ENCODE data around the gene SLC2A4.
"Not testable (repeated sequence)": the region's sequence is repeated elsewhere in the genome, so short reads cannot be mapped to it uniquely, and the experiment has no call there.

The SLC2A4 gene

DNA sequence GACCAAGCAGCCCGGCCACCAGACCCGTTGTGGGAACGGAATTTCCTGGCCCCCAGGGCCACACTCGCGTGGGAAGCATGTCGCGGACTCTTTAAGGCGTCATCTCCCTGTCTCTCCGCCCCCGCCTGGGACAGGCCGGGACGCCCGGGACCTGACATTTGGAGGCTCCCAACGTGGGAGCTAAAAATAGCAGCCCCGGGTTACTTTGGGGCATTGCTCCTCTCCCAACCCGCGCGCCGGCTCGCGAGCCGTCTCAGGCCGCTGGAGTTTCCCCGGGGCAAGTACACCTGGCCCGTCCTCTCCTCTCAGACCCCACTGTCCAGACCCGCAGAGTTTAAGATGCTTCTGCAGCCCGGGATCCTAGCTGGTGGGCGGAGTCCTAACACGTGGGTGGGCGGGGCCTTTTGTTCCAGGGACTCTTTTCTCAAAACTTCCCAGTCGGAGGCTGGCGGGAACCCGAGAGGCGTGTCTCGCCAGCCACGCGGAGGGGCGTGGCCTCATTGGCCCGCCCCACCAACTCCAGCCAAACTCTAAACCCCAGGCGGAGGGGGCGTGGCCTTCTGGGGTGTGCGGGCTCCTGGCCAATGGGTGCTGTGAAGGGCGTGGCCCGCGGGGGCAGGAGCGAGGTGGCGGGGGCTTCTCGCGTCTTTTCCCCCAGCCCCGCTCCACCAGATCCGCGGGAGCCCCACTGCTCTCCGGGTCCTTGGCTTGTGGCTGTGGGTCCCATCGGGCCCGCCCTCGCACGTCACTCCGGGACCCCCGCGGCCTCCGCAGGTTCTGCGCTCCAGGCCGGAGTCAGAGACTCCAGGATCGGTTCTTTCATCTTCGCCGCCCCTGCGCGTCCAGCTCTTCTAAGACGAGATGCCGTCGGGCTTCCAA, at the start of gene SLC2A4:
TSS of gene SLC2A4 (plus strand) at position 645 of the 879 bp plus-strand sequence. CDS start at position 862, 217 bp downstream.
- peak in 50 of 56 donors; percentile 31 to 92 (median 58) for DNase-seq

DNA sequence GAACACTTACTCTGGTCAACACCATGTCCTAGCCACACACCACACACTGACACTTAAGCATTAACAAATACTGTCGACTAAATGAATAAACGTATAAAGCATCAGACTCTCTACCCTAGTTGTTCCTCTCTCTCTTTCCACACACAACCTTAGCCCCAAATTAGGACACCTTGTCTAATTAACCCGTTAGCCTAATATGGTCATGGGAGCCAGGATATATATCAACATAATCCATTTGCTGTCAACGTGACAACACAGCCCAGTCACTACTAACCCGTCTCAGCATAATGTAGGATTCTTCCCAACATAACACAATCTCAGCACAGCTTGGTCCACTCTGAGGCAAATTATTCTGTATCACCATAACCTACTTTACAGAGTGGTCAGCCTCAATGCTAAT, 49.4 kb upstream of the SLC2A4 start:
- no peak for DNase-seq

DNA sequence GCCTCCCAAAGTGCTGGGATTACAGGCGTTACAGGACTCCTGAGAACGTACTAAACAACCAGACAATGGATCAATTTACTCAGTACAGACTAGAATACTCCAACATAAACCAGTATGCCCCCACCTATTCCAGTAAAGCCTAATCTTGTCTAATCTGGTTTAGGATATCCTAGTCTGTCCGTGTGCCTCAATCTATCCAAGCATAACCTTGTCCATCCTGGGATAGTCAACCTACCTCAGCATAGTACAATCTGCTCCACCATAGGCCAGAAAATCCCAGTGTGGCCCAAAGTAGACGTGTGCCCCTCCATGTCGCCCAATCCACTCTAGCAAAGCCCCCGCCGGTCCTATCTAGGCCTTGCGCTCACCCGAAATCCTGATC, 47.8 kb upstream of the SLC2A4 start:
- DNase-seq: no peak

DNA sequence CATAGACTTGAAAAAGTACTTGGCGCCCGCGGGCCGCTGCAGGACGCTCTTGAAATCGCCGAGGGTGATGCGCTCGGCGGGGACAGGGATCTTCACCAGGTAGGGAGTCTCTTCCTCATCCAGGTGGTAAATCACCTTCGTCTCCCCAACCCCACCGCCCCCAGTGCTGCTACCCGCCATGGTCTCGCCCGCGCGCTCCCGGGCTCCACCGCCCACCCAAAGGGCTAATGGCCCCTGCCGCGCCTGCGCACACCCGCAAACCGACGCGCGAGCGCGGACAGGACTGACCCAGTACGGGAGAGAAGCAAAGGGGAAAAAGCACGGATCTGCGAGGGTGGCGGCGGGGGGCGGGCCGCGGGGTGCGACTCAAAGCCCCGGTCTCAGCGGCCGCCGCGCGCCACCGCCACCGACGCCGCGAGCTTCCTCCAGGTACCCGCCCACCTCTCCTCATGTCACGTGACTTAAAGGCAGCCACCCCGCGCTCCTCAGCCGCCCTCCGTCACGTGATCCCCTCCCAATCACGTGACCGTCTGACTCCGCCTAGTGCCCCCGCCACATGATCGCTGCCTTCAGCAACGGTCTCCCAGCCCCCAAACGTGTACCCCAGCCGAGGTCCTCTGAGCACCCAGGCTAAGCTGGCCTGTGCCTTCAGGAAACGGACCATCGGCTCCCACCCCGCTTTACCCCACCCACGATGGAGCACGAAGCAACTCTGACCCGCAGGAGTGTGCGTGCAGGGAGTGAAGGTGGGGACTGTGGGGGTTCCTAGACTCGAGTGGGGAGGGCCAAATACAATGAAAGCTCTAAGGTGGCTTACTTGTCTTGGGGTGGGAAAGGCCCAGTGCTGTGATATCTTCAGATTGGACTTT, 47.2 kb upstream of the SLC2A4 start, which contains the start of gene DVL2:
TSS of gene DVL2 (minus strand) at position 435 of the 869 bp plus-strand sequence. CDS start at position 180, 255 bp downstream.
- peak; percentile 46 to 98 (median 91) for DNase-seq

DNA sequence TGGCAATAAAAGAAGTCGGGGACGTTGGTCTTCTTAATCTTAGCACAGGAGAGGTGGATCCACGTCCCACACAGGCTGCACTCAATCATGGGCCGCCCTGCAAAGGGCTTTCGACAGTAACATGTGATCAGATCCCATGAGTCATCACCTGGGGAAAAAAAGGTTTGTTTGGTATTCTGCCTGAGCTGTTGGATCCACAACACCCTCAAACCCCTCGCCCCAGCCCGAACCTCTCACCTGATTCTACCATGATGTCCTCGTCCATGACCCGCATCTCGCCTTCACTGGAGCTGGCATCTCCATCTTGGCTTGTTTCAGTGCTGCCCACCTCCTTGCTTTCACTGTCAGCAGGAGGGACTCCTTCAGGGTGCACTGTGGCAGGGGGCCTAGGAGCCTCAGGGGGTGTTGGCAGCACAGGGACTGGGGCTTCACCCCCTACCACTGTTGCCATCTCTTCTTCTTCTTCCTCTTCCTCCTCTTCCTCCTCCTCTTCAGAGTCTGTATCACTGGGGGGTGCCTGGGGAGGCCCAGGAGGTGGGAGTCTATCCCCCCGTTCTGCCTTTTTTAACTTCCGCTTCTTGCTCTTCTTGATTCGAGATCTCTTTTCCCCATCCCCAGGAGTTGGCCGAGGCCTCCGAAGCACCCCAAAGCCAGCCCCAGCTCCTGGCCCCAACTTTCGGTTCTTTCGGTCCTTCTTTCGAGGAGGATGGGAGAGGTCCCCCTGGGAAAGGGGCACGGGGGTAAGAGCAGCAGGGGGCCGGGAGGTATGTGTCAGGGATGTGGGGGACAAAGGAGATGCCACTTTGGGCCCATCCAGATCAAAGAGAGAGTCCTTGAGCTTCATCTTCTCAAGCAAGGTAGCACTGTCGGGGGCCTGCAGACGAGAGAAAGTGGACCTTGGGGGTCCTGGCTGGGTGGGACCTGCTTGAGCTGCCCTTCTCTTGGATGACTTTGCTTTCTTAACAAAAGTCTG, 45.5 kb upstream of the SLC2A4 start:
- DNase-seq: no peak

DNA sequence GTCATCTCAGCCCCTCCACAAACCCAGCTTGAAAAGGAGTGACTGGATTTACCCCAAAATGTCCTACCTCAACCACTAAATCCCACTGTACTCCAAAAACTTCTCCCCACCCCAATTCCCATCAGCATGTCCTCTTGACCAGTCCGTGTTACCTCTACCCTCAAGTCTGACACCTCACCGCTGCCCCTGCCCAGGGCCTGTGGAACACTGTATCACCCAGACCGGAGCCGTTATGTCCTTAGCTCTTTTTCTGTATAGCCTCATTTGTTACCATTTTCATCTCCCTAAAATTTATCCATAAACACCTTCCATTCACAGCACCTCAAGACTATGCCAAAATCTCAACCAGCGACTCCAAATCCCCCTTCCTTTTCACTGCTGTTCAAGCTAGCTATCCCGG, 44.7 kb upstream of the SLC2A4 start:
- no peak for DNase-seq

DNA sequence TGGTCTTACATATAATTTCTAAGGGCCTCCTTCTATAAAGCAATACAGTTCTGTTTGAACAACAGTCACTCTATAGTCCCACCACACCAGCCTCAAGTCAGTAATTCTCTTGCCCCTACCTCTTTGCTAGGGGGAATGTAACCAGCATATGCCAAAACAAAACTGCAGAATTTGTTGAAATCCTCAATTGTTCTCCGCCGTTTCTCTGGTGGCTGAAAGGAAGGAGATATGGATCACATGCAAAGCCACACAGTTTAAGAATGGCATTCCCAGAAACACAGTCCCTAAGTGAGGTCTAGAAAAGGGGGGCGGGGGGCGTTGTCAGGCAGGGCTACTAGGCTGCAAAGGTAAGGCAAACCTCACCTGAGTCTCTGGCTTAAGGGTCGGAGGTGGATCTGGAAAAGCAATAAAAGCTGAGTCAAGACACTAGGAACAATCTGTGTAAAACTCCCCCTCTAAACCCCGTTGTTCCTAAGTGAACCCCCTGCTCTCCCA, 44.2 kb upstream of the SLC2A4 start:
- no peak for DNase-seq

DNA sequence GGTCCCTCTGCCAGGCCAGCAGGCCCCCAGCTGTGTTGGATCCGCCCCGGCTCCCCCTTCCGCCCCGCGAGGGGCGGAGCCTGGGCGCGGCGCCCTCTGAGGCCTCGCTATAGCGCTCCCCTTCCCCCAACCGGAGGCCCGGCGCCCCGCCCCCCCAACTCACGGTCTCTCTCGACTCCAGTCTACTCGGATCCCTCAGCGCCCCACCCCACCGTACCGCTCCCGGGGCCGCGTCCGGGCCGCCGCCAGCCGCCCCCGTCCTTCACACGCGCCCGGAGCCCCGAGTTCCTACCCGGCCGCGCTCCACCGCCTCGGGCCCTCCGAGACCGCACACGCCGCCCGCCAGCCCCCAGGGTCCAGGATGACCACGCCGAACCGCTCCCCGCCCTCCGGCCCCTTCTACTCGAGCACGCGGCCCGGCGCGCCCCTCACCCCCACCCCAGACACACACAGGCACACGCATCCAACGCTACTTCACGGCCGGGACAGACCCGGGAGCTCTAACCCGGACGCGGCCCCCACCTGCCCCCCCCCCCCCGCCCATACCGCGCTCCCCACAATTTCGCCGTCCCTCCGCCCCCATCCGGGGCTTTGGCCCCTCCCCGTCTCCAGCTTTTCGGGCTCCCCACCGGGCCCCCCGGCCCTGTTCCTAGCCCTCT, 43.6 kb upstream of the SLC2A4 start:
- DNase-seq: peak in 35 of 56 donors; percentile 23 to 80 (median 48)

DNA sequence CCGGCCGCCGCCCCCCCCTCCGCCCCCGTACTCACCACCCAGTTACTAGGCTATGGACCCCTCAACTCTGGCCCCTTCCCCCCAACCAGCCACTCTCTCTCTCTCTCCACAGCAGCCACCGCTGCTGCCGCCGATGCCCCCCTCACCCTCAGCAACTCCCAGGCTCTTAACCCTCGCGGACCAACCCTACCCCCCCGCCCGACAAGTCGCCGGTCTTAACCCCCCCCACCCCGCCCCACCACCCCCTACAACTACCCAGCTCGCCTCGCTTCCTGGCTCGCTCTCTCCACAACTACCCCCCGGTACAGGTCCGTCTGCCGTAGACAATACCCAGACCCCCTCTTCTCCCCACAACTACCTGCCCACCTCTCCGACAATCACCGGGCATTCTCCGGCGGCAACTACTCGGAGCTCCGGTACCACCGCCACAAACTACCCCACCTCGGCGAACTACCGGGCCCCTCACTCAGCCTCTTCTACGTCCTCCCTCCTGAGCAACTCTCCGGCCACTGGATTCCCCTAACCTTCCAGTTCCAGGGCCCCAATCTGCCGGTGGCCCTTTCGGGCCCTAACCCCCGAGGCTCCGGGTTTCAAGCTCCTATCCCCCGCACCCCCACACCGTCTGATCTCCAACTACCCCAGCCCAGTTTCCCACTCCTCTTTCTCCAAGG, 43.0 kb upstream of the SLC2A4 start:
- DNase-seq: peak in 5 of 56 donors; percentile 47 to 66 (median 51)

DNA sequence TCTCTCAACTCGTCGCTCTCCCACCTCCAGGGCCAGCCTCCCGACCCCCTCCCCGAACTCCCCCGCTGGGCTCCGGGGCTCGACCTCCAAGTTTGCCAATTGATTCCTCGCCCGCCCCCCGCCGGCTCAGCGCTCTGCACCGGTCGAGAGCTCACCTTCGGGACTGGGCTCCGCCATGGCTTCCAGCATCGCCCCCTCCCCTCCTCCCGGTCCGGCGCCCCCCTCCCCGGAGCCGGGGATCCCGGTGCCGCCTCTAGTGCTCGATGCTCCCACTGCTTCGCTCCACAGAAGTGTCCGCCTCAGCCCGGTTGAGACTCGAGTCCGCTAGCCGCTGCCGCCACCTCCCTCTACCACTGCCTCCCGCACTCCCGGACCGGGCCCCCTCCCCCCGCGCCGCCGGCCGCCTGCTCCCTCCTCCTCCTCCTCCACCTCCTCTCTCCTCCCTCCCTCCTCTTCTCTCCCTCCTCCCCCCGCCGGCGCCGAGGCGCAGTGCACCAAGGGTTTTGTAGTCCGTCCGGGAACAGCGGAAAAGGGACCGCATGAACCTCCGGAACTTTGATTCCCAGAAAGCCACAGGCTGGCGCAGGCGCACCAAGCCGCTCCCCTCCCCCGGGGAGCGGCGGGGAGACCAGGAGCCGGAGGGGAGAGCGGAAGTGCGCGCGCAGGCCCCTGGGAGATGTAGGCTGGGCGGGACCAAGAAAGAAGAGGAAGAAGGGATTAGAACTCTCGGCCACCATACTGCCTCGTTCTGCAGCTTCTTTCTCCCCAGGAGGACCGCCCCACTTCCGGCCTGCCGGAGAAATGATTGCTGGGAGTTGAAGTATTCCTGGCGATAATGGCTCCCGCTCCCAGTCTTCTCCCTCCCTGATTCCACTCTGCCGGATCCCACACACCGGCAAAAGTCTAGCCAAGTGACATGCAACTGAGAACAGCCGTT, 42.2 kb upstream of the SLC2A4 start, which contains the start of gene PHF23:
TSS of gene PHF23 (minus strand) at position 367 of the 937 bp plus-strand sequence. CDS start at position 189, 178 bp downstream.
- peak; percentile 60 to 100 (median 99) for DNase-seq

DNA sequence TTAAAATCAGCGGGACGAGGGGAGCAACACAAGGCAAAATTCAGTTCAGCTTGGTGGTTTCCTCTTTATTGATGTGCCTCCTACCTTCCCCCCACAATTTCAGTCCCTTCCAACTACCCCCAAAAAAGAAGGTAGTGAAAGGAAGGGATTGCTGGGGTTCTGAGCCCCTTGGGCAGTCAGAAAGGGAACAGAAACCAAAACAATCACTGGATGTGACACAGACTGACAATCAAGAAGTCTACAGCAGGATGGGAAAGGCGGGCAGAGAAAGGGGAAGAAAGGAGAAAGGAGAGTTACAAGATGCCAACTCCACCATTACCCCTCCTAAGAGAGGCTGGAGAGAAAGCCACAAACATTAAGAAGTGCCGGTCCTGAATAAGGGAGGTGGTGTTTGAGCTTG, 41.1 kb upstream of the SLC2A4 start:
- DNase-seq: no peak

DNA sequence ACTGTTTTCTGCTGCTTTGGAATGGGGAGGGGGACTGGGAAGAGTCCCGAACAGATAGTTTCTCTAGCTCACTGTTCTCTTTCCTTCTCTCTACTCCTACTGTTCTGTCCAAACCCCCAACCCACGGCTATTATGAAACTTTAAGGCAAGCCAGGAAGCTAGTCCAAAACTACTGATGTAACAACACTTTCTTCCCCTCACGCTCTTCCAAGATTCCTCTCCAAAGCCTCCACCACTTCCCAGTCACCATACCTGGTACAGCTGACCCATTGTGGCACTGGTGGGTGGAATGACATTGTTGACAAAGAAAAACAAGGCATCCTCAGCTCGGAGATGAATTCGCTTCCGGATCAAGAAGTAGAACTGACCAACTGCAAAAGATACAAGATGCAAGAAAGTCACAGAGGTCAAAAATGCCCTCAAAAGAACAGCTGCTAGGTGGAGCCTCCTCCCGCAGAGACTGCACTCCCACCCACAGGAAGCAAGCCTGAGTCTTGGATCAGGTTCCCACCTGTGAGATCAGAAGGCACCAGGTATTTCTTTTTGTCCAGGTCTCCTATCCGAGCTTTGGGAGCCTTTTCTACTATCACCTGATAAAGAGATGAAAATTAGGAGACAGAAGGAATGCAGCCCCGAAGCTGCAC, 40.3 kb upstream of the SLC2A4 start:
- DNase-seq: no peak

DNA sequence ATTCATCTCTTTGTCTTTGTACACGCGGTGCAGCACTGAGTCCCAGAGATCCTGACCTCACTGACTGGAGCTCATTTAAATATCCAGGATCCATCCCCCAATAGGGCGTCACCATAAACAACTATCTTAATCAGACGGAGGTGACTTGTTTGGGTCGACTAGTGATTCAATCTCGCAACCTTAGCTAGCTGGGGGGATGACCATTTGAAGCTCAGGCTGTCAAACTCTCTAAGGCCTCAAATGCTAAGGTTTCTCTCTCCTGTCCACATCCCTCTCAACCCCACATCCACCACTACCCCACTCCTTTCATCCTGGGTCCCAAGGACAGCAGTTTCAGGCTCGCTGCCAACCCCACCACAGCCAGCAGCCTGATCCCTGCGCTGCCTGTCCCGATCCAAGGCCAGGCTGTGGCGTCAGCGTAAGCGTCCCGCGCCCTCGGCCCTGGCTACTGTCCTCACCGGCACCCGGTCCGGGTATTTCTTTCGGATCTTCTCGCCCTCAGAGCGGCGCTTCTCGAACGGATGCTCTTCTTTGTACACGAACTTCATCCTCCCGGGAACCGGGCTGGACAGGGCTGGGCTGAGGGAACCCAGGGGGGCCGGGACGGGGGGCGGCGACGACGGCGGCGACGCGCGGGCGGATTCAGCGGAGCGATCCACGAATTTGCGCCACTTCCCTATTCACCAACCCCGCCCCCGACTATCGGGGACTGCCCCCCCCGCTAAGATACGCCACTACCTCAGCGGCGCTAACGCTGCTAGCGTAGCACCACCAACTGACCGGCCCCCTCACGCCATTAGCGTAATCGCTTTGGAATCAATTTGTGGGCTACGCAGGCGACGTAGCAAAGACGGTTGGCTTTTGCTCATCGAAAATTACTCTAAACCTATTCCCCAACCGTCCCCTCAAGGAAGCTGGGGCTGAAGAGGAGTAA, 39.5 kb upstream of the SLC2A4 start, which contains the start of gene GABARAP:
TSS of gene GABARAP (minus strand) at position 667 of the 934 bp plus-strand sequence. CDS start at position 548, 119 bp downstream.
- peak in 55 of 56 donors; percentile 52 to 95 (median 90) for DNase-seq

DNA sequence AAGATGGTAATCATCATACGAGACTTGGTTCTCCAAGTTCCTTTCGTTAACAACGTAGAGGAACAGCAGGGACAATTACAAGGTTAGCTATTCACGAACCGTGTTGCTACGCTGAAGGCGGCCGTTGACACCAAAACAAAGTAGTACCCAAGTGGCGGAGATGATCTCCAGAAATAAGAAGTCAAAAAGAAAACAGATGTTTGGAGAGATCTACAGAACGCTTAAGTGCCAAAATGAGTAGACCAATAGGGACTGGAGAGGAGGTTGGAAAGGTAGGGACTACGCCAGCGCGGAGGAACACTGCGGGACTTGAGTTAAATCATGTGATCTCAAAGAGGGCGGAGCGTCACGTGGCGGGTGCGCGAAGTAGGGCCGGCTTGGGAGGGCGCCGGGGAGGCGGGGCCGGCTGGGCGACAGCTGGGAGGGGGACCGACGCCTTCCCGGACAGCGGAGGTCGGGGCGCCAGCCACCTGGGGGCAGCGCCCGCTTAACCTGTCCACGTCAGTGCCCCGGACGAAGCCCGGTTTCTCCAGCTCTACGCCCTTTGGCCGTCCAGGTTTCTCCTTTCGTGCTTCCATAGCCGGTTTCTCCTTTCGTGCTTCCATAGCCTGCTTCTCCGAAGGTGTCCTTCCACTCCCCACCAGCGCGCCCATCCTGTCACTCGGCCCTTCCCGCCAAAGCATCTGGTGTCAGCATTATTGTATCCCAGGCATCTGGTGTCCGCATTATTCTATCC, 38.6 kb upstream of the SLC2A4 start:
- DNase-seq: peak; percentile 41 to 95 (median 88)

DNA sequence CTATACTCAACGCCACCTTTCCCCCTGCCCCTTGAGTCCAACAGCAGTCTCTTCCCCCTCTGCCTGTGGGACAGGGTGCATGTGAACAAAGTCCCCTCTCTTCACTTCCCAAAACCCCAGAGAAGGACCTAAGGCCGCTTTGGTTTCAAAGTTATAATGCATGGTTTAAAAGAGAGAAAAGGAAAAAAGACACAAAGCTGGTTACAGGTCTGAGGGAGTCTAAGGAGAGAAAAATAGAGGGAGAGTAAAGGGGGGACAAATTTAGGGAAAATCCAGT, 38.1 kb upstream of the SLC2A4 start:
- no peak for DNase-seq

DNA sequence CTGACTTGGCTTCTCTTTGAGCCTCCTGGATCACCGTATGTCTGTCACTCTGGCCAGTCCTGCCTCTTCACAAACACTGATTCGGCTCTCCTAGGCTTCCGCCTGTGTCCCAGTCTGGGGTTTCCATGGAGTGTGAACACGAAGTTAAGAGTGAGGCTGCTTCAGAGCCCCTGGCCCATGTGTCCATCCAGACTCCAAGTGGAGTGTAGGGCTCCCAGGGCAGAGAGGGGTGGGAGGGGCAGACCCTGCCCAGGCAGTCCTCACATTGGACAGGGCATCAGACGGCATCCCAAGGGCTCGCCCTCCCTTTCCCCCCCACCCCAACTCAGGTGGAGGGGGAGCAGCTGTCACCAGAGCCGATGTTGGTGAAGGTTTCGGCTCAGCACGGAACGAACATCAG, 37.7 kb upstream of the SLC2A4 start:
- DNase-seq: not testable (repeated sequence)

All from amygdala (tissue), 56 donors.